NCI-H1105 (cell line): ENCODE data around the gene KCNH6.

Experiments
- DNase-seq: peaks from one replicate; lab custom pipeline; 2025; lab: John Stamatoyannopoulos, UW

Gene KCNH6

GRCh38 chr17:63533433-63534077, 10.4 kb downstream of the KCNH6 start:
- DNase-seq = no peak

GRCh38 chr17:63534078-63534570, 11.0 kb downstream of the KCNH6 start:
- no peak for DNase-seq

DNA sequence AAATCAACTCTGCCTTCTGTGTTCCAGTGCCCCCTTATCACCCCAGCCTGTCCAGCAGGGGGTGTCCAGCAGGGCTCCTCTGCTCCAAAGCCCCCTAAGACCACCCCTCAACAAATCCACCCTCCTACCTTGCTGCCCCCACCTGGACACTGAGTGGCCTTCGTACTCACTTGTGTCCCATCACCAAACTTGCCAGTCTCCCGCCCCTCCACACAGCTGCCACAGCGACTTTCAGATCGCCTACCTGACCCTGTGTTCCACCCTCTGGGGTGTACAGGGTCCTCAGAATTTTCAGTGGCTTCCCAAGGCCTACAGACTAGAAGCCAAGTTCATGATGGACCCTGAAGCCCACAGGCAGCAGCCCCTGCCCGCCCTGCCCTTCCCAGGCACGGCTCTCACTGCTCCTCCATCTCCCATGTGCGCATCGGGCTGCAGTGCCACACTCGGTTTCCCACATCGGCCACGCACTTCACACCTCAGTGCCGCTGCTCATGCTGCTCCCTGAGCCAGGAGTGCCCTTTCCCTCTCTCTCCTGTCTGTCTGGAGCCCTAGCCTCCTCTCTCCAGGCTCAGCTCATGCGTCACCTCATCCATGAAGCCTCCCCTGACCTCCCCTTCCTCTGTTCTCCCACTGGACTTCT, 11.8 kb downstream of the KCNH6 start:
- DNase-seq = no peak

- DNase-seq = no peak
These were observed 12.5 kb downstream of the KCNH6 start for GRCh38 chr17:63535640-63536039.

- no peak for DNase-seq
These were observed 13.8 kb downstream of the KCNH6 start for GRCh38 chr17:63537001-63537400.

GRCh38 chr17:63537991-63538692, 15.0 kb downstream of the KCNH6 start:
- no peak for DNase-seq

DNA sequence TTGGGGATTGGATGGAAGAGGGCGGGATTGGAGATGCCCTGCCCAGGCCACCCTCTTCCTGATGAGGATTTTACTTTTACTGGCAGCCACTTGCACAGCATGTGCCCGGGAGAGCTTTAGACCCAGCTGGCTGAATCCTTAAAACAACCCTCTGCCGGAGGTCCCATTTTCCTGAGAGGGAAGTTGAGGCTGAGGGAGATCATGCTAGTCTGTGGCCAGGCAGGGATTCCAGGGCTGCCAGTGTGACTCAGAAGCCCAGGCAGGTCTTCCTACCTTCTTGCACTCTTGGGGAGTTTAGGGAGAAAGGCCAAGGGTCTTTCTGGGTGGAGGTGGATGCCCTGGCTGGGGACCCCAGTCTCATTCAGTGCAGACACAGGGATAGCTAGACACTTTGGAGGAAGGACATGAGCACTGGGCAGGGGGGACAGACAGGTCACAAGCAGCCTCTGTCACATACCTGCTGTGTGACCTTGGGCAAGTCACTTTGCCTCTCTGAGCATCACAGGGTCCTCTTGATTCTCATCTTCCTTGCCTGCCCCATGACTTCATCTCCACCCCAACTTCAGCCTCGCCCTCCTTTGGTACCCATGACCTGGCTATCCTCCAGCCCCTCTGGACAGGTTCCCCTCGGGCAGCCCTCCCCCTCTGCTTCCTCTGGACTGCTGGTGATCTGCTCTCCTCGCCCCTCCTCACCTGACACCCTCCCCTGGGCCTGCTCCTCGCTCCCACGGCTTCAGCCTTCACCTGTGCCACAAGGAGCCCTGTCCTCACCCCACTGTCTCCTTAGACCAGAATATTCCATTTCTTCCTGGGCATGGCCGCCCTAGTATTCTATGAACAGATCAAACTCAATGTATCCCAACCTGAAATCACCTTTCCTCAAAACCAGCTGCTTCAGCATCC, 15.8 kb downstream of the KCNH6 start:
- no peak for DNase-seq

GRCh38 chr17:63540590-63540989, 17.4 kb downstream of the KCNH6 start:
- no peak for DNase-seq

- DNase-seq = no peak
These were observed 19.0 kb downstream of the KCNH6 start for GRCh38 chr17:63542218-63542545.

- no peak for DNase-seq
These were observed 20.0 kb downstream of the KCNH6 start for GRCh38 chr17:63542942-63543821.

- DNase-seq = no peak
These were observed 20.8 kb downstream of the KCNH6 start for GRCh38 chr17:63543822-63544420.

DNA sequence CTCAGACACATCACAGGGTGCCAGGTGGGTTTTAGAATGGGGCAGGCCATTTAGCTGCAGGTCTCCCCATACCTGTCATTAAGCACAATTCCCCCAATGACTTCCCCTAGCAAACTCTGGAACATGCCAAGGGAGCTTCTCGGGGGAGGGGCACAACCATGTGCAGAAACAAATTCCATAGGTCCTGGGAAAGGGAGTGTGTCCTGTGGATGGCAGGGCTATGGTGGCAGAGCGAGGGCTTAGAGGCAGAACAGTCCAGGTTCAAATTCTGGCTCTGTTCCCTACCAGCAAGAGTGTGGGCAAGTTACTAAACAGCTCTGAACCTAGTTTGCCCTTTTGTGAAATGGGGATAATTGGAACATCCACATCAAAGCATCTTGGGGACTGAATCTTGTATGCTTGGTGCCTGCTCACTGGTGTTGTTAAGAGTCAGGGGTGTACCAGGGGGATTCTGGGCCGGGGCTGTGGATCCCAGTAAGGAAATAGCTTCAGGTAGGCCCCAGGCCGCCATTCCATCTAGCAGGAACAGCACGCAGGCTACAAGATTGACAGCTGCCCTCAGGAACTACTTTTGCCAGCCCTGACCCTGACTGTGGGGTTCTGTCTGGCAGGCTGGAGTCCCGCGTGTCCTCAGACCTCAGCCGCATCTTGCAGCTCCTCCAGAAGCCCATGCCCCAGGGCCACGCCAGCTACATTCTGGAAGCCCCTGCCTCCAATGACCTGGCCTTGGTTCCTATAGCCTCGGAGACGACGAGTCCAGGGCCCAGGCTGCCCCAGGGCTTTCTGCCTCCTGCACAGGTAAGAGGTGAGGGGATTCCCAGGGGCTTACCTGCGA, 21.5 kb downstream of the KCNH6 start:
- no peak for DNase-seq

DNA sequence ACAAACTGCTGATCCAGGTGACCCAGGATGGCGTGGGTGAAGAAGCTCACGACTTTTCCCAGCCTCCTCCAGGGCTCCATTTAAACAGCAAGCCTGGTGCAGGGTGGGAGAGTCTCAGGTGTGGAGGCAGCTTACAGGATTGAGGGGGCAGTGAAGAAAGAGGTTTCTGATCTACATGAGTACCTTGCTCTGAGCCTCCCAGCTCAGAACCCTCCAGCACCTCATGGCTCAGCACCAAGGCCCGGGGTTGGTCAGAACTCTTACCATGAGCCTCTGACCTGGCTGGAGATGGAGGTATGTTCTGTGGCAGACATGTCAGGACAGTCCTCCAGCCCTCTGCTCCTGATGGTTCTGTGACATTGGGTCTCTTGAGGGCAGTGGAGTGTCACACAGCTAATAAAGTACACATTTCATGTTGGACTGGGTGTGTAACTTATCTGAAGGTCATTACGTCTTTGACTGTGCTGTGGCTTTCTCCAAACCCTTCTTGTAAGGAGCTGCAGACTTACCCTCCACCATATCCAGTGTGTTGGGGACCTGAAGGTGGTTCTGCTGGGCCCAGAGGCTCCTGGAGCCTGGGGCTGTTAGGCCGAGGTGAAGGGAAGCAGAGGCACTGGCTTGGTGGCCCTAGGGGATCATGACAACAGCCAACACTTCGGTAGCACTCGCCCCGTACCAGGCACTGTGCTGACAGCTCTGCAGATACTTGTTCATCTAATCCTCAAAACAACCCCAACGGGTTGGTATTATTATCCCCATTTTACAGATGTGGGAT, 23.3 kb downstream of the KCNH6 start:
- DNase-seq = no peak

GRCh38 chr17:63547083-63547523, 23.9 kb downstream of the KCNH6 start:
- no peak for DNase-seq

- DNase-seq = no peak
These were observed 26.3 kb downstream of the KCNH6 start for GRCh38 chr17:63549289-63549945.

- DNase-seq = peak; percentile 98
These were observed 27.0 kb downstream of the KCNH6 start, which contains the start of gene DCAF7 for GRCh38 chr17:63549946-63550816. Gene DCAF7 (plus strand): TSS chr17:63550477. CDS start chr17:63550678, 201 bp downstream.
